ENCODE results near the gene PSMD13. TPM values are rescaled to one million over a fixed set of nuclear protein-coding genes. Genes with fewer than 3 reads are reported as not detected.

PSMD13 gene
- total and polyA plus RNA-seq, 4 donors = 48.8 to 56.7 (median 52.8) TPM

DNA sequence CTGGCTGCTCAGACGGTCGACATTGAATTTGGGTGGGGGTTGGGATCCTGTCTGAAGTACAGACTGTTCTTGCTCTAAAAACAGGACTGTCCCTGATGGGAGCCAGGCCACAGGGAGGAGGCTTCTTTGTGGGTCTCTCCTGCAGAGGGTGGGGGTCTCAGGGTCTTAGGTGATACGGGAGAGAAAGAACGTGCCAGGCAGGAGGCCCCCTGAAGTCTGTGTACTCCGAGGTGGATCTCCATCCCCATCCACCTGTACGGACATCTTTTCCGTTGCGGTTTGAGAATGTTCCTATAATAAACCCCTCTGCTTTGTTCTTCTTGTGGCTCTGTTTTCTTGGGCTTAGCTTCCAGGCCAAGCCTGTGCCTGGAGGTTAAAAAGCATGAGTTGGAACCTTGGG is 15.9 kb downstream of the PSMD13 start:
- no peak overlapping the region for H3K4me3 ChIP-seq (ENCODE audit: low read depth in 1 of 3, low read length in 3 of 3)
- H3K36me3 ChIP-seq (ENCODE audit: control insufficient read depth in 4 of 4, insufficient read depth in 3 of 4, low read depth in 1 of 4, low read length in 3 of 4) = peaks cover 10 to 54% (median 27%) of the 10 kb centered on the region in 4 donors
- no peaks in the 10 kb centered on the region for H3K9me3 ChIP-seq (ENCODE audit: control insufficient read depth in 4 of 4, low read length in 3 of 4)
- WGBS = 92% methylated on average over 8 of the region's 8 CpGs
- no peaks in the 10 kb centered on the region for H3K4me1 ChIP-seq (ENCODE audit: control insufficient read depth in 4 of 4, insufficient read depth in 4 of 4, low read length in 3 of 4)
- no peak overlapping the region for H3K27ac ChIP-seq (ENCODE audit: low read depth in 1 of 2, low read length in 2 of 2)
- no peak for DNase-seq (ENCODE audit: low spot score)
- no peak for TF ChIP-seq FOXA1 (IDR thresholded peaks at IDR 0.05)
- TF ChIP-seq RAD21 (IDR thresholded peaks at IDR 0.05) = no peak
- H3K9ac ChIP-seq (ENCODE audit: low read depth in 1 of 2, low read length in 2 of 2) = no peak overlapping the region
- H3K27me3 ChIP-seq (ENCODE audit: control insufficient read depth in 4 of 4, insufficient read depth in 4 of 4, low read length in 3 of 4) = no peaks in the 10 kb centered on the region

DNA sequence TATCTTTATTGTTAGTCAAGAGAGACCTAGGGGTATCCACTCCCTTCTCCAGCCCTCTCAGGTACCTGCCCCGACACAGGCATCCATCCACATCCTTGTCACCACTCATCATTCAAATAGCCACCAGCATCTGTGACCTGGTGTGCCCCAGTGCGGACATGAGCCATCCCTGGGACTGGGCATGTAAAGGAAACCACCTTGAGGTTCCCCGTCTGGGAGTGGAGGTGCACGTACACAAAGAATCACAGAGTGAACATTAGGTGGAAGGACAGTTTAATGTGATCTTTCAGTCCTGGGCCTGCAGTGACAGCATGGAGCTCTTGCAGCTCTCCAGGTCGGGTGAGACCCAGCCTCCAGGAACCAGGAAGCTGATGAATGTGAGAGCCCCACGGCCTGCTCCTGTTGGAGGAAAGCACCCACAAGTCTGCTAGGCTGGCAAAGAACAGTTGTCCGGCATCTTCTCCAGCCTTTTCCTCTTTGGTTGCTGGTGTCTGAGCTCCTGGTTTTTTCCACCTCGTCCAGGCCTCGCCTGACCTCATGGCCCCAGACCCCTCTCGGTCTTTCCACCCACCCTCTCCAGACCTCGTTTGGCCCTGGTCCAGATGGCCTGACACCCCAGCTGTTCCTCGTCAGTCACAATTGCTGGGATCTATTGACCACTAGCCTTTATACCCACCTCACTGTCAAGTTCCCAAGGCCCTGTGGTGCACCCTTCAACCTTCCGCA is 16.5 kb downstream of the PSMD13 start:
- H3K4me1 ChIP-seq (ENCODE audit: control insufficient read depth in 4 of 4, insufficient read depth in 4 of 4, low read length in 3 of 4) = no peaks in the 10 kb centered on the region
- no peak for DNase-seq (ENCODE audit: low spot score)
- H3K9me3 ChIP-seq (ENCODE audit: control insufficient read depth in 4 of 4, low read length in 3 of 4) = no peaks in the 10 kb centered on the region
- peaks cover 6 to 48% (median 24%) of the 10 kb centered on the region in 4 donors for H3K36me3 ChIP-seq (ENCODE audit: control insufficient read depth in 4 of 4, insufficient read depth in 3 of 4, low read depth in 1 of 4, low read length in 3 of 4)
- TF ChIP-seq, protein P1, sequence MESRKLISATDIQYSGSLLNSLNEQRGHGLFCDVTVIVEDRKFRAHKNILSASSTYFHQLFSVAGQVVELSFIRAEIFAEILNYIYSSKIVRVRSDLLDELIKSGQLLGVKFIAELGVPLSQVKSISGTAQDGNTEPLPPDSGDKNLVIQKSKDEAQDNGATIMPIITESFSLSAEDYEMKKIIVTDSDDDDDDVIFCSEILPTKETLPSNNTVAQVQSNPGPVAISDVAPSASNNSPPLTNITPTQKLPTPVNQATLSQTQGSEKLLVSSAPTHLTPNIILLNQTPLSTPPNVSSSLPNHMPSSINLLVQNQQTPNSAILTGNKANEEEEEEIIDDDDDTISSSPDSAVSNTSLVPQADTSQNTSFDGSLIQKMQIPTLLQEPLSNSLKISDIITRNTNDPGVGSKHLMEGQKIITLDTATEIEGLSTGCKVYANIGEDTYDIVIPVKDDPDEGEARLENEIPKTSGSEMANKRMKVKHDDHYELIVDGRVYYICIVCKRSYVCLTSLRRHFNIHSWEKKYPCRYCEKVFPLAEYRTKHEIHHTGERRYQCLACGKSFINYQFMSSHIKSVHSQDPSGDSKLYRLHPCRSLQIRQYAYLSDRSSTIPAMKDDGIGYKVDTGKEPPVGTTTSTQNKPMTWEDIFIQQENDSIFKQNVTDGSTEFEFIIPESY (IDR thresholded peaks at IDR 0.05) = no peak
- TF ChIP-seq TAF1 (conservative IDR thresholded peaks at IDR 0.05) (no peak), FOXA1 (IDR thresholded peaks at IDR 0.05) (no peak), NR2F2 (IDR thresholded peaks at IDR 0.05) (no peak), GABPA (IDR thresholded peaks at IDR 0.05 in 1 of 2, conservative IDR thresholded peaks at IDR 0.05 in 1 of 2) (no peak), HNF4A (conservative IDR thresholded peaks at IDR 0.05) (no peak), YY1 (IDR thresholded peaks at IDR 0.05) (no peak)
- TF ChIP-seq, protein P2, sequence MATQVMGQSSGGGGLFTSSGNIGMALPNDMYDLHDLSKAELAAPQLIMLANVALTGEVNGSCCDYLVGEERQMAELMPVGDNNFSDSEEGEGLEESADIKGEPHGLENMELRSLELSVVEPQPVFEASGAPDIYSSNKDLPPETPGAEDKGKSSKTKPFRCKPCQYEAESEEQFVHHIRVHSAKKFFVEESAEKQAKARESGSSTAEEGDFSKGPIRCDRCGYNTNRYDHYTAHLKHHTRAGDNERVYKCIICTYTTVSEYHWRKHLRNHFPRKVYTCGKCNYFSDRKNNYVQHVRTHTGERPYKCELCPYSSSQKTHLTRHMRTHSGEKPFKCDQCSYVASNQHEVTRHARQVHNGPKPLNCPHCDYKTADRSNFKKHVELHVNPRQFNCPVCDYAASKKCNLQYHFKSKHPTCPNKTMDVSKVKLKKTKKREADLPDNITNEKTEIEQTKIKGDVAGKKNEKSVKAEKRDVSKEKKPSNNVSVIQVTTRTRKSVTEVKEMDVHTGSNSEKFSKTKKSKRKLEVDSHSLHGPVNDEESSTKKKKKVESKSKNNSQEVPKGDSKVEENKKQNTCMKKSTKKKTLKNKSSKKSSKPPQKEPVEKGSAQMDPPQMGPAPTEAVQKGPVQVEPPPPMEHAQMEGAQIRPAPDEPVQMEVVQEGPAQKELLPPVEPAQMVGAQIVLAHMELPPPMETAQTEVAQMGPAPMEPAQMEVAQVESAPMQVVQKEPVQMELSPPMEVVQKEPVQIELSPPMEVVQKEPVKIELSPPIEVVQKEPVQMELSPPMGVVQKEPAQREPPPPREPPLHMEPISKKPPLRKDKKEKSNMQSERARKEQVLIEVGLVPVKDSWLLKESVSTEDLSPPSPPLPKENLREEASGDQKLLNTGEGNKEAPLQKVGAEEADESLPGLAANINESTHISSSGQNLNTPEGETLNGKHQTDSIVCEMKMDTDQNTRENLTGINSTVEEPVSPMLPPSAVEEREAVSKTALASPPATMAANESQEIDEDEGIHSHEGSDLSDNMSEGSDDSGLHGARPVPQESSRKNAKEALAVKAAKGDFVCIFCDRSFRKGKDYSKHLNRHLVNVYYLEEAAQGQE (IDR thresholded peaks at IDR 0.05) = no peak
- no peak overlapping the region for H3K27ac ChIP-seq (ENCODE audit: low read depth in 1 of 2, low read length in 2 of 2)
- H3K27me3 ChIP-seq (ENCODE audit: control insufficient read depth in 4 of 4, insufficient read depth in 4 of 4, low read length in 3 of 4) = no peaks in the 10 kb centered on the region
- H3K4me3 ChIP-seq (ENCODE audit: low read depth in 1 of 3, low read length in 3 of 3) = no peak overlapping the region
- 84% methylated on average over 13 of the region's 13 CpGs for WGBS
- H3K9ac ChIP-seq (ENCODE audit: low read depth in 1 of 2, low read length in 2 of 2) = no peak overlapping the region

DNA sequence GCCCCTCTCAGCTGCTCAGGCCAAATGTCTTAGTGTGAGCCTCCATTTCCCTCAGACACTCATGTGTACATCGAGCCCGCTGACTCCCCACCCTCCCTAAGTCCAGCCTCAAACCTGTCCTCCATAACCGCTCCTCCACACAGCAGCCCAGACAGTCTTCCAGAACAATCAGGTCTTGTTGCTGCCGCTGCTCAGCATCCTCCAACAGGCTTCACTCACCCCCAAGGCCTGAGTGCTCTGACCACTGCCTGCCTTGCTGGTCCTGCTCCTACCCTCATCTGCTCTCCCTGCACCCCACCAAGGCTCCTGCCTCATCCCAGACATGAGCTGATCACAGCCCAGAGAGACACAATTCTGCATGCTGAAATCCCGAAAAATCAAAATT is 17.1 kb downstream of the PSMD13 start:
- Histone ChIP-seq H3K27ac (ENCODE audit: low read depth in 1 of 2, low read length in 2 of 2) (no peak overlapping the region), H3K4me3 (ENCODE audit: low read depth in 1 of 3, low read length in 3 of 3) (no peak overlapping the region), H3K27me3 (ENCODE audit: control insufficient read depth in 4 of 4, insufficient read depth in 4 of 4, low read length in 3 of 4) (no peaks in the 10 kb centered on the region), H3K9ac (ENCODE audit: low read depth in 1 of 2, low read length in 2 of 2) (no peak overlapping the region), H3K9me3 (ENCODE audit: control insufficient read depth in 4 of 4, low read length in 3 of 4) (no peaks in the 10 kb centered on the region), H3K36me3 (ENCODE audit: control insufficient read depth in 4 of 4, insufficient read depth in 3 of 4, low read depth in 1 of 4, low read length in 3 of 4) (peaks cover 6 to 42% (median 20%) of the 10 kb centered on the region in 4 donors), H3K4me1 (ENCODE audit: control insufficient read depth in 4 of 4, insufficient read depth in 4 of 4, low read length in 3 of 4) (no peaks in the 10 kb centered on the region)
- TF ChIP-seq RXRA (IDR thresholded peaks at IDR 0.05) = no peak
- no peak for DNase-seq (ENCODE audit: low spot score)
- 94% methylated on average over 5 of the region's 5 CpGs for WGBS

Data from liver (tissue), 9 donors.